Stimulated activated effector memory CD8-positive, alpha-beta T cell treated with anti-CD3 and anti-CD28 coated beads, Interleukin-12 subunit alpha, Interleukin-12 subunit beta, amount 100 ng/mL, for 72 hours (primary cell): Measurements from ENCODE around the gene TMEM170B.

Experiments
- ATAC-seq: fragments of 150-1000 bp; cut with Tn5 transposase; 2 replicates; pipeline ENCODE4 v1.10.0; 2021
- DNase-seq, 2 donors: peaks; one replicate each; pipeline ENCODE4 v3.0.0; 2021 to 2022; ENCODE audit warnings: low spot score in 2 of 2
- H3K27ac Mint-ChIP-seq: one replicate; pipeline ENCODE4 v1.8.0; 2022; ENCODE audit warnings: mild to moderate bottlenecking, mixed read lengths
- H3K36me3 Mint-ChIP-seq: one replicate; pipeline ENCODE4 v1.8.0; 2022; ENCODE audit warnings: mild to moderate bottlenecking, mixed read lengths
- H3K4me1 Mint-ChIP-seq: one replicate; pipeline ENCODE4 v1.8.0; 2022; ENCODE audit warnings: mixed read lengths
- H3K4me3 Mint-ChIP-seq: one replicate; pipeline ENCODE4 v1.8.0; 2022; ENCODE audit warnings: mild to moderate bottlenecking, mixed read lengths
- H3K9me3 Mint-ChIP-seq: one replicate; pipeline ENCODE4 v1.8.0; 2022; ENCODE audit warnings: mixed read lengths

TMEM170B gene

GRCh38 chr6:11613336-11613735 lies 75.8 kb downstream of the TMEM170B start:
- no peak overlapping the region for H3K27ac Mint-ChIP-seq
- H3K4me3 Mint-ChIP-seq = no peak overlapping the region
- no peak for ATAC-seq

DNA sequence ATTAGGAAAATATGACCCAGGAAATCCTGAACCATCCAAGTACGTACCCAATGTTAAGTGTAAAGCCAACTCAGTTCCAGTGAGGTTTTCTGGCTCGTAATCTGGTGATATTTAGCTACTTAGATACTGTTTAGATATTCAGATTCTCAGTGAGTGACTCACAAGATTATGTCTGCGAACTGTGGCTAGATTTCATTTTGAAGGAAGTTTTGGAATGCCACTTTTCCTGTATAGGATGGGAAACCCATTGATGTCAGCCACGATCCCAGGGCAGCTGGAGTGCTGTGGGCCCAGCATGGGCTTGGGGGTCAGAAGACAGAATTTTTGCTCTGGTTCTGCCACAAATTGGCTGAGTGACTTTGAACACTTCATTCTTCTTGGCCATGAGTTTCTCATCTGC lies 76.3 kb downstream of the TMEM170B start:
- Mint-ChIP-seq H3K4me1 (no peaks in the 10 kb centered on the region), H3K36me3 (no peaks in the 10 kb centered on the region), H3K9me3 (no peaks in the 10 kb centered on the region), H3K4me3 (no peak overlapping the region), H3K27ac (no peak overlapping the region)
- ATAC-seq = no peak
- no peak for DNase-seq

More at GRCh38 chr6:11613336-11613735, 75.8 kb downstream of the TMEM170B start:
- H3K36me3 Mint-ChIP-seq = no peaks in the 10 kb centered on the region
- H3K9me3 Mint-ChIP-seq = no peaks in the 10 kb centered on the region
- H3K4me1 Mint-ChIP-seq = no peaks in the 10 kb centered on the region
- DNase-seq = no peak

- H3K36me3 Mint-ChIP-seq = no peaks in the 10 kb centered on the region
- H3K4me1 Mint-ChIP-seq = no peaks in the 10 kb centered on the region
- ATAC-seq = no peak
- no peak overlapping the region for H3K4me3 Mint-ChIP-seq
- no peak overlapping the region for H3K27ac Mint-ChIP-seq
- no peak for DNase-seq
- no peaks in the 10 kb centered on the region for H3K9me3 Mint-ChIP-seq
Measured at GRCh38 chr6:11614534-11615213, 77.1 kb downstream of the TMEM170B start.

GRCh38 chr6:11615214-11615602 lies 77.7 kb downstream of the TMEM170B start:
- no peaks in the 10 kb centered on the region for H3K4me1 Mint-ChIP-seq
- DNase-seq = no peak
- no peak overlapping the region for H3K4me3 Mint-ChIP-seq
- no peak for ATAC-seq
- H3K36me3 Mint-ChIP-seq = no peaks in the 10 kb centered on the region
- no peaks in the 10 kb centered on the region for H3K9me3 Mint-ChIP-seq
- no peak overlapping the region for H3K27ac Mint-ChIP-seq

GRCh38 chr6:11616200-11616611 lies 78.7 kb downstream of the TMEM170B start:
- DNase-seq = no peak
- no peak overlapping the region for H3K4me3 Mint-ChIP-seq
- ATAC-seq = no peak

GRCh38 chr6:11618533-11618932 lies 81.0 kb downstream of the TMEM170B start:
- Mint-ChIP-seq H3K36me3 (no peaks in the 10 kb centered on the region), H3K4me3 (no peak overlapping the region), H3K9me3 (no peaks in the 10 kb centered on the region), H3K4me1 (no peaks in the 10 kb centered on the region), H3K27ac (no peak overlapping the region)
- peak; percentile 40 for ATAC-seq
- DNase-seq = no peak

More at GRCh38 chr6:11616200-11616611, 78.7 kb downstream of the TMEM170B start:
- Mint-ChIP-seq H3K4me1 (no peaks in the 10 kb centered on the region), H3K36me3 (no peaks in the 10 kb centered on the region), H3K9me3 (no peaks in the 10 kb centered on the region), H3K27ac (no peak overlapping the region)

- H3K36me3 Mint-ChIP-seq = no peaks in the 10 kb centered on the region
- ATAC-seq = no peak
- H3K4me3 Mint-ChIP-seq = no peak overlapping the region
- H3K27ac Mint-ChIP-seq = no peak overlapping the region
- H3K9me3 Mint-ChIP-seq = no peaks in the 10 kb centered on the region
- no peak for DNase-seq
- no peaks in the 10 kb centered on the region for H3K4me1 Mint-ChIP-seq
Measured at GRCh38 chr6:11621119-11621518, 83.6 kb downstream of the TMEM170B start.

- no peak for ATAC-seq
Measured at GRCh38 chr6:11622156-11622555, 84.6 kb downstream of the TMEM170B start.

DNA sequence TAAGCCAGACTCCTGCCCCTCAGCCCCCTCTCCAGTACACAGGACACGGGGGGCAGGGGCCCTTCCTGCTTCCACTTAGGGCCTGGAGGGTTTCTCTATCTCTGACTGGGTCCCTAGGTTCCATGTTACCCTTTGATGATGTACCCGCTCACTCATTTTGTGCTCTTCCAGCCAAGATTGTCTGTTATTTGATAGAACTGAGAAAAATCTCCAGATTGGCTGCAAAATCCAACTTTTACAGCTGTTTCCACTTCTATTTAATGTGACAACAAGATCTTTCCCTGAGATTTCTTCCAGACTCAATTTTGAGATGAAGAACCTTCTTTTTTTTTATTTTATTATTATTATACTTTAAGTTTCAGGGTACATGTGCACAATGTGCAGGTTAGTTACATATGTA lies 85.7 kb downstream of the TMEM170B start:
- DNase-seq (no peak), ATAC-seq (no peak)
- no peak overlapping the region for H3K4me3 Mint-ChIP-seq
- H3K4me1 Mint-ChIP-seq = no peaks in the 10 kb centered on the region
- H3K9me3 Mint-ChIP-seq = no peaks in the 10 kb centered on the region
- no peak overlapping the region for H3K27ac Mint-ChIP-seq
- H3K36me3 Mint-ChIP-seq = no peaks in the 10 kb centered on the region

More at GRCh38 chr6:11622156-11622555, 84.6 kb downstream of the TMEM170B start:
- DNase-seq = no peak
- no peak overlapping the region for H3K4me3 Mint-ChIP-seq
- no peaks in the 10 kb centered on the region for H3K4me1 Mint-ChIP-seq
- H3K36me3 Mint-ChIP-seq = no peaks in the 10 kb centered on the region
- no peaks in the 10 kb centered on the region for H3K9me3 Mint-ChIP-seq
- no peak overlapping the region for H3K27ac Mint-ChIP-seq

- no peak overlapping the region for H3K4me3 Mint-ChIP-seq
- no peak for ATAC-seq
- no peak for DNase-seq
- H3K9me3 Mint-ChIP-seq = no peaks in the 10 kb centered on the region
- H3K27ac Mint-ChIP-seq = no peak overlapping the region
- no peaks in the 10 kb centered on the region for H3K36me3 Mint-ChIP-seq
- H3K4me1 Mint-ChIP-seq = no peaks in the 10 kb centered on the region
Measured at GRCh38 chr6:11625302-11625701, 87.8 kb downstream of the TMEM170B start.

- Mint-ChIP-seq H3K4me1 (no peaks in the 10 kb centered on the region), H3K4me3 (no peak overlapping the region), H3K9me3 (no peaks in the 10 kb centered on the region), H3K36me3 (no peaks in the 10 kb centered on the region), H3K27ac (no peak overlapping the region)
- ATAC-seq (no peak), DNase-seq (no peak)
Measured at GRCh38 chr6:11626356-11626755, 88.8 kb downstream of the TMEM170B start.

DNA sequence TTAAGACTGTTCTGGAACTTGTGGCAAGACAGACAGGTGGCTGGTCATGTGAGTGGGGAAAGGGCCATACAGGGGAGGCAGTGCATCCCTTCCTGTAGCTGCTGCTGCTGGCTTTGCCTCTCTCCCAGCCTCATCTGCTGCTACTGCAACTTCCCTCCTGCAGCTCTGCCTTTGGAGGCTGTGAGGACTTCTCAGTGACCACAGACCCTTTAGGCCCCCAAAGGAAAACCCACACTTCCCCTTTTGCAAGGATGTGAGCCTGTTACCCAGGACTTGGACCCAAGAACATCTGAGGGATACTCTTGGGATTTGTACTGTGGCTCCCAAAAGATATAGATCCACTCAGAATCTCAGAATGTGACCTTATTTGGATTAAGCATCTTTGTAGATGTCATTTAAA lies 91.0 kb downstream of the TMEM170B start:
- no peak overlapping the region for H3K27ac Mint-ChIP-seq
- DNase-seq (no peak), ATAC-seq (peak; percentile 26)
- H3K9me3 Mint-ChIP-seq = no peaks in the 10 kb centered on the region
- H3K36me3 Mint-ChIP-seq = no peaks in the 10 kb centered on the region
- H3K4me1 Mint-ChIP-seq = no peaks in the 10 kb centered on the region
- H3K4me3 Mint-ChIP-seq = no peak overlapping the region

GRCh38 chr6:11631008-11631407 lies 93.5 kb downstream of the TMEM170B start:
- H3K27ac Mint-ChIP-seq = no peak overlapping the region
- ATAC-seq = no peak
- DNase-seq = no peak
- no peaks in the 10 kb centered on the region for H3K36me3 Mint-ChIP-seq
- H3K4me1 Mint-ChIP-seq = no peaks in the 10 kb centered on the region
- no peak overlapping the region for H3K4me3 Mint-ChIP-seq
- no peaks in the 10 kb centered on the region for H3K9me3 Mint-ChIP-seq

DNA sequence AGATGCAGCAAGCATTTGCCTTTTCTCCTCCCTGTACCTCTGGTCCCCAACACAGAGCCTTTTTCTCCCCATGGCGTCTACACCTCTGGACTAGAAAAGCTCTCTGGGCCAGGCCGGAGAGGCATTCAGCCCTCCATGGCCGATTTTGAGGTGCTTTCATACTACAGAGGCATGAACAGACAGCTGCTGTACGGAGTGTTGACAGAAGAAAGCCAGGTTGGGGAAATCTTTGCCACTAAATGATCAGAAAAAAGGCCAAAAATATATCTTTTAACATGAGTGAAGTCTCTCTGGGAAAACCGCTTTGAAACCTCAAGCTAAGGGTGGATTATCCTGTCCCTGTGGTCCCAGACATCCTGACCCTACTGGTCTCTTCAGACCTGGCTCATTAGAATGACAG lies 94.0 kb downstream of the TMEM170B start:
- Mint-ChIP-seq H3K4me3 (no peak overlapping the region), H3K36me3 (no peaks in the 10 kb centered on the region), H3K27ac (no peak overlapping the region), H3K4me1 (no peaks in the 10 kb centered on the region), H3K9me3 (no peaks in the 10 kb centered on the region)
- DNase-seq (no peak), ATAC-seq (no peak)

- Mint-ChIP-seq H3K4me1 (no peaks in the 10 kb centered on the region), H3K4me3 (no peak overlapping the region), H3K9me3 (no peaks in the 10 kb centered on the region), H3K36me3 (no peaks in the 10 kb centered on the region), H3K27ac (no peak overlapping the region)
- ATAC-seq = no peak
- DNase-seq = no peak
Measured at GRCh38 chr6:11632231-11632630, 94.7 kb downstream of the TMEM170B start.

DNA sequence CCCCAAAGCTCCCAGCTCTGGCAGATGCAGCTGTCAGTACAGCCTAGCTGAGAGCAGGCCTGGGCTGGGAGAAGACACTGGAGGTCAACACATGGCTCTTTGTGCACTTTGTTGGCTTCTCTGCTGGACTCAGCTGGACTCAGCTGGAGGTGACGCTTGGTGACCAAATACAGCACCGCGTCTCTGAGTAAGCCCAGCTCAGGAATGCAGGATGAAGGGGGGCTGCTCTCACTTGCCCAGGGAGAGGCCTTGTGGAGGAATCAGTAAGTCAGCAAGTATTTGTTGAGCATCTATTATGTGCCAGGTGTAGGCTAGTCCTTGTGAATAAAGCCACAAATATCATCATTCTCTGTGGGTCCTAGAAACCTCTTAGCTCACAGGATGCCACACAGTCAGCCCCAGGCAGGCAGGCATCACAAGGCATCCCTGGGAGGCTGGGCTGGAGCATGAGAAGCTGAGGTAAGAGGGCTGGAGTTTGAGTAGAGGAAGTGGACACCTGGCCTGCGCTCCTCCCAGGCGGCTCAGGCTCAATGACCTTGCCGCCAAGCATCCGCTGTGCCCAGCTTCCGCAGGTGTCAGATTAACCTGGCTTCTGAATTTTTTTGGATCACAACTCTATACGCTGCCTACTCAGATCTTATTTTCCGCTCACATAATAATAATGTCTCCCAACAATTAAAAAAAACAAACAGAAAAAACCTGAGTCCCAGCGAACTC lies 95.4 kb downstream of the TMEM170B start:
- ATAC-seq = no peak
- Mint-ChIP-seq H3K4me3 (no peak overlapping the region), H3K4me1 (no peaks in the 10 kb centered on the region), H3K27ac (no peak overlapping the region), H3K36me3 (no peaks in the 10 kb centered on the region), H3K9me3 (no peaks in the 10 kb centered on the region)
- no peak for DNase-seq
